Measurements from ENCODE around the gene NPAS3.

DNA sequence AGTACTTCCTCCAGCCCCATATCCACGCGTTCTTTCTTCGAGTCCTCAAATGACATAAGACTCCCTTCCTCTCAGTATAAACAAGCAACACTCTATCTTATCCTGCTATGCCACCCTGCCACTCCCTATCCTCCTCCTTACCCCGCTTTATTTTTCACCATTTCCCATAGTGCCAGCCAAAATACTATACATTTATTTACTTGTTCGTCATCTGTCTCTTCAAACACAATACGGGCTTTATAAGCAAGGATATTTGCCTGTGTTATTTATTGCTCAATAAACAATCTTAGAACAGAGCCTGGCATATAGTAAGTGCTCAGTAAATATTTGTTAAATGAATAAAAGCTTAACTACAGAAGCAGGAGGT lies 567.3 kb downstream of the NPAS3 start:
- TF ChIP-seq, protein P1, sequence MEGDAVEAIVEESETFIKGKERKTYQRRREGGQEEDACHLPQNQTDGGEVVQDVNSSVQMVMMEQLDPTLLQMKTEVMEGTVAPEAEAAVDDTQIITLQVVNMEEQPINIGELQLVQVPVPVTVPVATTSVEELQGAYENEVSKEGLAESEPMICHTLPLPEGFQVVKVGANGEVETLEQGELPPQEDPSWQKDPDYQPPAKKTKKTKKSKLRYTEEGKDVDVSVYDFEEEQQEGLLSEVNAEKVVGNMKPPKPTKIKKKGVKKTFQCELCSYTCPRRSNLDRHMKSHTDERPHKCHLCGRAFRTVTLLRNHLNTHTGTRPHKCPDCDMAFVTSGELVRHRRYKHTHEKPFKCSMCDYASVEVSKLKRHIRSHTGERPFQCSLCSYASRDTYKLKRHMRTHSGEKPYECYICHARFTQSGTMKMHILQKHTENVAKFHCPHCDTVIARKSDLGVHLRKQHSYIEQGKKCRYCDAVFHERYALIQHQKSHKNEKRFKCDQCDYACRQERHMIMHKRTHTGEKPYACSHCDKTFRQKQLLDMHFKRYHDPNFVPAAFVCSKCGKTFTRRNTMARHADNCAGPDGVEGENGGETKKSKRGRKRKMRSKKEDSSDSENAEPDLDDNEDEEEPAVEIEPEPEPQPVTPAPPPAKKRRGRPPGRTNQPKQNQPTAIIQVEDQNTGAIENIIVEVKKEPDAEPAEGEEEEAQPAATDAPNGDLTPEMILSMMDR (IDR thresholded peaks at IDR 0.05), result no peak
- TF ChIP-seq POLR2A (IDR thresholded peaks at IDR 0.05), result no peak

Data from uterus (tissue), 2 donors.